H1 (cell line): Measurements from ENCODE around the gene STEAP4.

Source experiments
- CBX8 ChIP-seq: fragments of 300-800, 300-1000 bp; sonication (generic); IDR thresholded peaks from 2 replicates; pipeline ENCODE4 v1.7.1; 2016; ENCODE audit warnings: low read depth, low read length, borderline replicate concordance
- CREB1 ChIP-seq: IDR thresholded peaks from 2 replicates; pipeline ENCODE4 v1.6.1; 2012; ENCODE audit warnings: inconsistent platforms
- EP300 ChIP-seq, 2 experiments: IDR thresholded peaks; 1 replicate in 1 of 2; 2 replicates in 1 of 2; pipeline ENCODE4 v1.6.1; 2011 to 2012; ENCODE audit warnings: low read depth in 2 of 2, low read length in 2 of 2, mild to moderate bottlenecking in 2 of 2, borderline replicate concordance in 1 of 2, inconsistent platforms in 1 of 2, moderate library complexity in 1 of 2
- EZH2 ChIP-seq: fragments of 200-600 bp; sonication (generic); IDR thresholded peaks from 2 replicates; pipeline ENCODE4 v1.7.1; 2012; ENCODE audit warnings: low read depth, mild to moderate bottlenecking, moderate library complexity, low read length, inconsistent platforms; ENCODE audit not compliant: severe bottlenecking
- POLR2A ChIP-seq, 2 experiments: IDR thresholded peaks; 1 replicate in 1 of 2; 2 replicates in 1 of 2; pipeline ENCODE4 v1.6.1; 2011; ENCODE audit warnings: low read depth in 2 of 2, low read length in 2 of 2, mild to moderate bottlenecking in 2 of 2; ENCODE audit errors: control extremely low read depth in 1 of 2
- POLR2AphosphoS5 ChIP-seq: IDR thresholded peaks from 2 replicates; pipeline ENCODE4 v1.6.1; 2011; ENCODE audit warnings: low read depth, low read length
- POU5F1 ChIP-seq: IDR thresholded peaks from 2 replicates; pipeline ENCODE4 v1.6.1; 2011; ENCODE audit warnings: low read depth, mild to moderate bottlenecking, low read length, moderate library complexity
- RAD21 ChIP-seq, 2 experiments: IDR thresholded peaks in 1 of 2; conservative IDR thresholded peaks in 1 of 2; 2 replicates each; pipeline ENCODE4 v1.6.1; 2011; ENCODE audit warnings: low read depth in 2 of 2, low read length in 2 of 2, improper control_type of control experiment in 1 of 2, inconsistent platforms in 1 of 2, mild to moderate bottlenecking in 1 of 2, moderate library complexity in 1 of 2
- SIN3A ChIP-seq, 2 experiments: IDR thresholded peaks in 1 of 2; conservative IDR thresholded peaks in 1 of 2; 2 replicates each; pipeline ENCODE4 v1.6.1; 2011 to 2012; ENCODE audit warnings: low read length in 2 of 2, improper control_type of control experiment in 1 of 2, low read depth in 1 of 2, mild to moderate bottlenecking in 1 of 2
- TAF1 ChIP-seq: IDR thresholded peaks from 2 replicates; pipeline ENCODE4 v1.6.1; 2011; ENCODE audit warnings: mild to moderate bottlenecking, low read depth, low read length
- USF2 ChIP-seq: IDR thresholded peaks from 2 replicates; pipeline ENCODE4 v1.6.1; 2011; ENCODE audit warnings: low read length, improper control_type of control experiment
- YY1 ChIP-seq: IDR thresholded peaks from 2 replicates; pipeline ENCODE4 v1.6.1; 2011; ENCODE audit warnings: low read depth, mild to moderate bottlenecking, low read length
- ZNF274 ChIP-seq: IDR thresholded peaks from 2 replicates; pipeline ENCODE4 v1.7.0; 2012; ENCODE audit warnings: low read length, borderline replicate concordance; ENCODE audit errors: extremely low read depth
- TF ChIP-seq, protein P1 (sequence below), 3 experiments: IDR thresholded peaks; 1 replicate in 2 of 3; 2 replicates in 1 of 3; pipeline versions ENCODE4 v1.5.1 to v1.6.1; 2011; ENCODE audit warnings: low read length in 3 of 3, mild to moderate bottlenecking in 3 of 3, inconsistent platforms in 2 of 3, low read depth in 1 of 3, moderate library complexity in 1 of 3; ENCODE audit not compliant: insufficient read depth in 1 of 3; ENCODE audit errors: control extremely low read depth in 1 of 3

GRCh38 chr7:88253640-88254039 is 53.1 kb downstream of the STEAP4 start:
- TF ChIP-seq USF2 (no peak), ZNF274 (no peak), TAF1 (no peak), YY1 (no peak), POLR2A (IDR thresholded peaks at IDR 0.05; ENCODE audit: control extremely low read depth in 1 of 2, low read depth in 2 of 2, low read length in 2 of 2) (no peak), RAD21 (IDR thresholded peaks at IDR 0.05 in 1 of 2, conservative IDR thresholded peaks at IDR 0.05 in 1 of 2; ENCODE audit: low read depth in 2 of 2, low read length in 2 of 2) (no peak), EZH2 (no peak), EP300 (IDR thresholded peaks at IDR 0.05; ENCODE audit: borderline replicate concordance in 1 of 2, low read depth in 2 of 2, low read length in 2 of 2) (no peak), CBX8 (no peak), POU5F1 (no peak), POLR2AphosphoS5 (no peak), SIN3A (conservative IDR thresholded peaks at IDR 0.05 in 1 of 2, IDR thresholded peaks at IDR 0.05 in 1 of 2; ENCODE audit: low read depth in 1 of 2, low read length in 2 of 2) (no peak), CREB1 (no peak)
- TF ChIP-seq, protein P1, sequence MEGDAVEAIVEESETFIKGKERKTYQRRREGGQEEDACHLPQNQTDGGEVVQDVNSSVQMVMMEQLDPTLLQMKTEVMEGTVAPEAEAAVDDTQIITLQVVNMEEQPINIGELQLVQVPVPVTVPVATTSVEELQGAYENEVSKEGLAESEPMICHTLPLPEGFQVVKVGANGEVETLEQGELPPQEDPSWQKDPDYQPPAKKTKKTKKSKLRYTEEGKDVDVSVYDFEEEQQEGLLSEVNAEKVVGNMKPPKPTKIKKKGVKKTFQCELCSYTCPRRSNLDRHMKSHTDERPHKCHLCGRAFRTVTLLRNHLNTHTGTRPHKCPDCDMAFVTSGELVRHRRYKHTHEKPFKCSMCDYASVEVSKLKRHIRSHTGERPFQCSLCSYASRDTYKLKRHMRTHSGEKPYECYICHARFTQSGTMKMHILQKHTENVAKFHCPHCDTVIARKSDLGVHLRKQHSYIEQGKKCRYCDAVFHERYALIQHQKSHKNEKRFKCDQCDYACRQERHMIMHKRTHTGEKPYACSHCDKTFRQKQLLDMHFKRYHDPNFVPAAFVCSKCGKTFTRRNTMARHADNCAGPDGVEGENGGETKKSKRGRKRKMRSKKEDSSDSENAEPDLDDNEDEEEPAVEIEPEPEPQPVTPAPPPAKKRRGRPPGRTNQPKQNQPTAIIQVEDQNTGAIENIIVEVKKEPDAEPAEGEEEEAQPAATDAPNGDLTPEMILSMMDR (IDR thresholded peaks at IDR 0.05; ENCODE audit: control extremely low read depth in 1 of 3, insufficient read depth in 1 of 3, low read depth in 1 of 3, low read length in 3 of 3) = no peak
